GM12891 (cell line): ENCODE measurements around the gene HKDC1.

Experiments
- POLR2A ChIP-seq: IDR thresholded peaks from 2 replicates; pipeline ENCODE4 v1.6.1; 2011; ENCODE audit warnings: low read depth, low read length, control low read depth
- POLR2AphosphoS5 ChIP-seq: IDR thresholded peaks from 2 replicates; pipeline ENCODE4 v1.6.1; 2011; ENCODE audit warnings: low read depth, low read length, control low read depth

GRCh38 chr10:69306421-69306820, 86.3 kb downstream of the HKDC1 start:
- no peak for TF ChIP-seq POLR2AphosphoS5
- no peak for TF ChIP-seq POLR2A
